ENCODE measurements around the gene MYH7B.

The MYH7B gene

GRCh38 chr20:34955231-34956040 is at the start of gene MYH7B, which contains the start of gene GSS:
MYH7B (plus strand) TSS chr20:34955868; CDS start chr20:34978006, 22,138 bp downstream.
GSS (minus strand) TSS chr20:34955806; CDS start chr20:34951852, 3,954 bp downstream.
- DNase-seq (ENCODE audit: low read depth): peak; percentile 99
- TF ChIP-seq MYC (IDR thresholded peaks at IDR 0.05; ENCODE audit: low read depth, low read length) (no peak), MAX (IDR thresholded peaks at IDR 0.05; ENCODE audit: low read depth, low read length) (peak; percentile 25; the same call in 1 of the 2 replicates), CTCF (IDR thresholded peaks at IDR 0.05; ENCODE audit: low read depth, low read length) (peak; percentile 49), POLR2A (IDR thresholded peaks at IDR 0.05; ENCODE audit: extremely low read depth, insufficient read length) (peak; percentile 90)

GRCh38 chr20:34907616-34908469 is 47.8 kb upstream of the MYH7B start:
- TF ChIP-seq MYC (IDR thresholded peaks at IDR 0.05; ENCODE audit: low read depth, low read length) (no peak), POLR2A (IDR thresholded peaks at IDR 0.05; ENCODE audit: extremely low read depth, insufficient read length) (no peak), CTCF (IDR thresholded peaks at IDR 0.05; ENCODE audit: low read depth, low read length) (no peak), MAX (IDR thresholded peaks at IDR 0.05; ENCODE audit: low read depth, low read length) (no peak)
- no peak for DNase-seq (ENCODE audit: low read depth)
- H3K4me3 ChIP-seq (ENCODE audit: low read depth, low read length): no peak overlapping the region

More at GRCh38 chr20:34955231-34956040, at the start of gene MYH7B, which contains the start of gene GSS:
- peak within 1 kb of the TSS; percentile 88 for H3K4me3 ChIP-seq (ENCODE audit: low read depth, low read length)

GRCh38 chr20:34915131-34915530 is 40.5 kb upstream of the MYH7B start:
- no peak for DNase-seq (ENCODE audit: low read depth)
- H3K4me3 ChIP-seq (ENCODE audit: low read depth, low read length): no peak overlapping the region
- TF ChIP-seq MAX (IDR thresholded peaks at IDR 0.05; ENCODE audit: low read depth, low read length) (no peak), MYC (IDR thresholded peaks at IDR 0.05; ENCODE audit: low read depth, low read length) (no peak), POLR2A (IDR thresholded peaks at IDR 0.05; ENCODE audit: extremely low read depth, insufficient read length) (no peak), CTCF (IDR thresholded peaks at IDR 0.05; ENCODE audit: low read depth, low read length) (no peak)

GRCh38 chr20:34915749-34916455 is 39.8 kb upstream of the MYH7B start:
- no peak for DNase-seq (ENCODE audit: low read depth)
- TF ChIP-seq MYC (IDR thresholded peaks at IDR 0.05; ENCODE audit: low read depth, low read length) (no peak), POLR2A (IDR thresholded peaks at IDR 0.05; ENCODE audit: extremely low read depth, insufficient read length) (no peak), CTCF (IDR thresholded peaks at IDR 0.05; ENCODE audit: low read depth, low read length) (no peak), MAX (IDR thresholded peaks at IDR 0.05; ENCODE audit: low read depth, low read length) (no peak)

GRCh38 chr20:34916774-34917354 is 38.8 kb upstream of the MYH7B start:
- no peak for DNase-seq (ENCODE audit: low read depth)
- no peak overlapping the region for H3K4me3 ChIP-seq (ENCODE audit: low read depth, low read length)
- no peak for TF ChIP-seq MYC (IDR thresholded peaks at IDR 0.05; ENCODE audit: low read depth, low read length)
- TF ChIP-seq POLR2A (IDR thresholded peaks at IDR 0.05; ENCODE audit: extremely low read depth, insufficient read length): no peak
- no peak for TF ChIP-seq CTCF (IDR thresholded peaks at IDR 0.05; ENCODE audit: low read depth, low read length)
- no peak for TF ChIP-seq MAX (IDR thresholded peaks at IDR 0.05; ENCODE audit: low read depth, low read length)

More at GRCh38 chr20:34915749-34916455, 39.8 kb upstream of the MYH7B start:
- H3K4me3 ChIP-seq (ENCODE audit: low read depth, low read length): no peak overlapping the region
